HEK293T (cell line): Measurements from ENCODE around the gene SLC30A4.

ENCODE experiments used
- CTCF ChIA-PET: fragments of 350-600 bp; formaldehyde crosslinking; extraction: SDS; loops from one replicate; lab custom pipeline; 2021; ENCODE audit warnings: antibody characterized with exemption, inconsistent platforms; lab: Yijun Ruan, JAX
- POLR2A ChIA-PET: fragments of 350-600 bp; formaldehyde crosslinking; extraction: SDS; loops from one replicate; lab custom pipeline; 2020; ENCODE audit warnings: antibody characterized with exemption, inconsistent platforms; lab: Yijun Ruan, JAX
- DNase-seq: peaks from one replicate; pipeline ENCODE4 v3.0.0; 2012; ENCODE audit warnings: mixed read lengths; ENCODE audit errors: extremely low spot score
- ARNT ChIP-seq: fragments of 450-650 bp; IDR thresholded peaks from 2 replicates; pipeline ENCODE4 v1.6.1; 2017; ENCODE audit warnings: mild to moderate bottlenecking
- BHLHE40 ChIP-seq: fragments of 450-650 bp; IDR thresholded peaks from 2 replicates; pipeline ENCODE4 v1.6.1; 2016; ENCODE audit warnings: mild to moderate bottlenecking, moderate library complexity, borderline replicate concordance
- CTBP1 ChIP-seq: fragments of 450-650 bp; IDR thresholded peaks from 2 replicates; pipeline ENCODE4 v1.6.1; 2016; ENCODE audit warnings: borderline replicate concordance
- ELF4 ChIP-seq: fragments of 450-650 bp; IDR thresholded peaks from 2 replicates; pipeline ENCODE4 v1.6.1; 2017; ENCODE audit warnings: antibody characterized with exemption
- FOXA1 ChIP-seq: fragments of 450-650 bp; IDR thresholded peaks from 2 replicates; pipeline ENCODE4 v1.6.1; 2016; ENCODE audit warnings: mild to moderate bottlenecking
- FOXK2 ChIP-seq: fragments of 450-650 bp; IDR thresholded peaks from 2 replicates; pipeline ENCODE4 v1.6.1; 2016; ENCODE audit warnings: mild to moderate bottlenecking
- FOXM1 ChIP-seq: fragments of 450-650 bp; IDR thresholded peaks from 2 replicates; pipeline ENCODE4 v1.6.1; 2017; ENCODE audit warnings: mild to moderate bottlenecking, borderline replicate concordance
- HDGF ChIP-seq: fragments of 450-650 bp; IDR thresholded peaks from 2 replicates; pipeline ENCODE4 v1.6.1; 2017; ENCODE audit warnings: antibody characterized with exemption, borderline replicate concordance
- L3MBTL2 ChIP-seq: fragments of 450-650 bp; conservative IDR thresholded peaks from 2 replicates; pipeline ENCODE4 v1.6.1; 2016; ENCODE audit warnings: mild to moderate bottlenecking
- LEF1 ChIP-seq: fragments of 450-650 bp; IDR thresholded peaks from 2 replicates; pipeline ENCODE4 v1.6.1; 2017; ENCODE audit warnings: mild to moderate bottlenecking, borderline replicate concordance
- NFRKB ChIP-seq: fragments of 450-650 bp; IDR thresholded peaks from 2 replicates; pipeline ENCODE4 v1.6.1; 2016; ENCODE audit warnings: mild to moderate bottlenecking, moderate library complexity
- SP1 ChIP-seq: fragments of 450-650 bp; IDR thresholded peaks from 2 replicates; pipeline ENCODE4 v1.6.1; 2017
- SUZ12 ChIP-seq: fragments of 450-650 bp; IDR thresholded peaks from 2 replicates; pipeline ENCODE4 v1.6.1; 2016; ENCODE audit warnings: mild to moderate bottlenecking
- TARDBP ChIP-seq: fragments of 450-650 bp; IDR thresholded peaks from 2 replicates; pipeline ENCODE4 v1.6.1; 2016
- ZNF384 ChIP-seq: fragments of 450-650 bp; IDR thresholded peaks from 2 replicates; pipeline ENCODE4 v1.6.1; 2016
- TF ChIP-seq, protein P1 (sequence below): fragments of 450-650 bp; IDR thresholded peaks from 2 replicates; pipeline ENCODE4 v1.6.1; 2016

SLC30A4 gene

DNA sequence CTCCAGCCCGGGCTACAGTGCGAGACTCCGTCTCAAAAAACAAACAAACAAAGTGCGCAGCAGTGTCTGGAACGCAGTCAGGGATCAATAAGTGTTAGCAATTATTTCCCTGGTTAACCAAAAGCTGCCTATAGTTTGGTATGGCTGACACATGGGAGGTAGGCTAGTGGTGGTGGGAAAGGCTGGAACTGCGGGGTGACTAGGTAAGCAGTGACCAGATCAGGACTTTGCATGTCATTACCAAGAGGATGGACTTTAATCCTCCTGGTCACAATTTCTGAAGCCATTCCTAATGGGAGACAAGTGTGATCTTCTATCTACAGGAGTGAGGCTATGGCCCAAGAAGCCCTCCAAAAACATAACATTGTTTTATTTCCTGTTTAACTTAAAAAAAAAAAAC lies 47.8 kb downstream of the SLC30A4 start:
- no peak for DNase-seq
- TF ChIP-seq SP1: no peak
- no peak for TF ChIP-seq TARDBP
- TF ChIP-seq BHLHE40: no peak
- no peak for TF ChIP-seq SUZ12
- no peak for TF ChIP-seq ELF4
- TF ChIP-seq FOXM1: no peak
- TF ChIP-seq ARNT: no peak
- TF ChIP-seq LEF1: no peak
- no peak for TF ChIP-seq HDGF
- TF ChIP-seq L3MBTL2: no peak
- TF ChIP-seq CTBP1: no peak
- ChIA-PET CTCF (interaction anchor here (0.9 kb wide), 1 partner anchor 137 kb away, joined by 3 read pairs; no protein-coding TSS in a partner anchor), POLR2A (no interaction called here)

DNA sequence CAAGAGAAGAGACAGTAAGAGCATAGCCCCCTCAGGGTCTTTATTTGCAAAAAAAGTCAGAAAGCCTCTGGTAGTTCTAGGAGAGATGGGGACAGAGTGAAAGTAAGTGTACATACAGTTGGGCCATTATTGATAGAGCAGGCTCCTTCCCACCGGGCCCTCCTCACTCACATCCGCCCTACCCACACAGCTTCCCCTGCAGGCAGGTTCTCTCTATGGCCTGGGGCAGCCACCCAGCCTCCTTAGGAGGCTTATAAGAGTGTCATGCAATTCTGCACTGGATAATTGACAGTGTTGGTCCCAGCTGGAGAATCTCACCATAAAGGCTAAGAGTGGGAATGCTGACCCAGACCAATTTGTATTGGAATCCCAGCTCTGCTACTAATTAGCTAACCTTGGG lies 49.5 kb downstream of the SLC30A4 start:
- ChIA-PET CTCF (interaction anchor here (0.6 kb wide), 1 partner anchor 9 kb away, joined by 5 read pairs; no protein-coding TSS in a partner anchor), POLR2A (no interaction called here)
- TF ChIP-seq SUZ12: no peak
- no peak for TF ChIP-seq FOXK2
- TF ChIP-seq ARNT: no peak
- DNase-seq: no peak

DNA sequence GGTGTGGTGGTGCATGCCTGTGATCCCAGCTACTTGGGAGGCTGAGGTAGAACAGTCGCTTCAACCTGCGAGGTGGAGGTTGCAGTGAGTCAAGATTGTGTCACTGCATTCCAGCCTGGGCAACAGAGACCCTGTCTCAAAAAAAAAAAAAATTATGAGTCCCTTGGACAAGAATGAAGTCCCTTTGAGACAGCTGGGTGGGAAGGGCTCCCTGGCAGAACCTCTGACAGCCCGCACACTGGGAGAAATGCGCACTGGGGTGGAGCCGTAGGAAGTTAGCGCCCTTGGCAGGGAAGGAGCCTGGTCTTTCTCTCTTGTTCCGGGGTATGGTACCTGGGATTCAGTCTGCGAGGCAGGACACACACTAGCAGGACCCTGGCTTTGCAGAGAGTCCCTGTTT lies 51.4 kb downstream of the SLC30A4 start:
- ChIA-PET CTCF (interaction anchor here (0.7 to 1.1 kb wide), 2 partner anchors 140 to 143 kb away, joined by 3 read pairs; no protein-coding TSS in a partner anchor), POLR2A (no interaction called here)
- no peak for DNase-seq
- TF ChIP-seq FOXA1 (no peak), TARDBP (no peak), FOXK2 (no peak), LEF1 (no peak), L3MBTL2 (no peak), ARNT (no peak), SP1 (no peak), HDGF (no peak), NFRKB (no peak), BHLHE40 (no peak), FOXM1 (no peak), ZNF384 (no peak)
- TF ChIP-seq, protein P1, sequence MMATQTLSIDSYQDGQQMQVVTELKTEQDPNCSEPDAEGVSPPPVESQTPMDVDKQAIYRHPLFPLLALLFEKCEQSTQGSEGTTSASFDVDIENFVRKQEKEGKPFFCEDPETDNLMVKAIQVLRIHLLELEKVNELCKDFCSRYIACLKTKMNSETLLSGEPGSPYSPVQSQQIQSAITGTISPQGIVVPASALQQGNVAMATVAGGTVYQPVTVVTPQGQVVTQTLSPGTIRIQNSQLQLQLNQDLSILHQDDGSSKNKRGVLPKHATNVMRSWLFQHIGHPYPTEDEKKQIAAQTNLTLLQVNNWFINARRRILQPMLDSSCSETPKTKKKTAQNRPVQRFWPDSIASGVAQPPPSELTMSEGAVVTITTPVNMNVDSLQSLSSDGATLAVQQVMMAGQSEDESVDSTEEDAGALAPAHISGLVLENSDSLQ: no peak

DNA sequence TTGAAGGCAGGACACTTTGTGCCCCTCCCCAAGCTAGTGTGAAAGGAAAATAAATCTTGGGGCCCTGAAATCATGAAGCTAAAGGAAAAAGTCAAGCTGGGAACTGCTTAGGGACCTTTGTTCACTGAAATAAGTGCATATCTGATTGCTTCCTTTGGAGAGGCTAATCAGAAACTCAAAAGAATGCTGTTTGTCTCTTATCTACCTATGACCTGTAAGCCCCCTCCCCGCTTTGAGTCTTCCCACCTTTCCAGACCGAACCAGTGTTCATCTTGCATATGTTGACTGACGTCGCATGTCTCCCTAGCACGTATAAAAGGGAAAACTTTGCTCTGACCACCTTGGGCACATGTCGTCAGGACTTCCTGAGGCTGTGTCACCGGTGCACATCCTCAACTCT lies 53.1 kb downstream of the SLC30A4 start:
- POLR2A ChIA-PET: no interaction called here
- CTCF ChIA-PET: no interaction called here
- TF ChIP-seq CTBP1 (no peak), TARDBP (no peak), ARNT (no peak), NFRKB (no peak), HDGF (no peak), ELF4 (no peak), SP1 (no peak), LEF1 (no peak), BHLHE40 (no peak), L3MBTL2 (no peak), FOXK2 (no peak), SUZ12 (no peak), FOXM1 (no peak)
- TF ChIP-seq, protein P1: no peak
- no peak for DNase-seq

DNA sequence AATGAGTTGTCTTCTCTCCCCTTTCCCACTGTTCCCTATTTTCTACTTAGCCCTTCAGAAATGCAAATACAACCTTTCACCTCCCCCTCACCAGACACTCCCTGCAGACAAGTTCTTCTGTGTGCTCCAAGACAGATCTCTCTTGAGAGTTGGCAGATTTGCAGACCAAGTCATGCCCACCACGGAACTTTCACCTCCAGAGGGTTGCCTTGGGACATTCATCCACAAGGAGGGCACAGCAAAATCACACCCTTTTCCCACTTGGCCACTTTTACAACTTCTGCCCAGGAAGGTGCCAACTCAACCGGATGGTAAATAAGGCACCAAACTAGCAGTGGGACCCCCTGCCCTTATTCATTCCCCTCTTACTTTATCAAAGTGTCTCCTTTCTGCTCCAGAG lies 53.5 kb downstream of the SLC30A4 start:
- ChIA-PET POLR2A (no interaction called here), CTCF (no interaction called here)

DNA sequence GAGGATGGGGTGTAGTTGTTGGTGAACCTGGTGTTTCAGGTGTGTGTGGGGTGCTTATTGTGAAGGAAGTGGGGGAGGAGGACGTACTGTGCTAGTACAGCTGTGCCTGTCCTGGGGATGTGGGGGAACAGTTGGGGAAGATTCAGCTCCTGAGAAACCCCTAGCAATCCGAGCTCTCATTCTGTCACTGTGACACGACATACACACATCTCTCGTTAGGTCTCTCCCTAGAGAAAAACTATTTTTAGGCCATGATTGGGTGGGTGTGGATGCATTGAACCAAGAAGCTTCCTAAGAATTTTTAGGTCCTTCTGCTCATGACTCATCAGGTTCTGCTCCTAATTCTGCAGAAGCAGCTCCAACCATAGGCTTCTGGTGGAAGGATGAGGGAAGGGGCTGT lies 54.3 kb downstream of the SLC30A4 start:
- POLR2A ChIA-PET: no interaction called here
- CTCF ChIA-PET: no interaction called here
- TF ChIP-seq BHLHE40 (no peak), FOXM1 (no peak), ARNT (no peak), CTBP1 (no peak), NFRKB (no peak), TARDBP (no peak), L3MBTL2 (no peak), SUZ12 (no peak), SP1 (no peak), HDGF (no peak), ZNF384 (no peak), ELF4 (no peak), FOXA1 (no peak), LEF1 (no peak)
- TF ChIP-seq, protein P1: no peak
- DNase-seq: no peak

More for the DNA sequence above, 53.5 kb downstream of the SLC30A4 start:
- TF ChIP-seq L3MBTL2 (no peak), LEF1 (no peak), HDGF (no peak), SUZ12 (no peak), TARDBP (no peak), ARNT (no peak), SP1 (no peak), ZNF384 (no peak), FOXA1 (no peak), NFRKB (no peak)
- TF ChIP-seq, protein P1: no peak
- no peak for DNase-seq
